Omental fat pad (tissue), 4 donors: ENCODE data around the gene BIRC6. TPM values are rescaled to one million over a fixed set of nuclear protein-coding genes. Genes with fewer than 3 reads are reported as not detected.
"Not testable (repeated sequence)": the region's sequence is repeated elsewhere in the genome, so short reads cannot be mapped to it uniquely, and the experiment has no call there.

Source experiments
- ATAC-seq: fragments of 150-250 bp; one replicate; pipeline ENCODE4 v1.9.1; 2016; ENCODE audit warnings: mild to moderate bottlenecking, moderate library complexity; ENCODE audit not compliant: low FRiP score
- DNase-seq: peaks from one replicate; pipeline ENCODE4 v3.0.0-alpha.2; 2019; ENCODE audit warnings: low spot score
- CTCF ChIP-seq, 3 donors: fragments of 450-650 bp; IDR thresholded peaks; one replicate each; pipeline ENCODE4 v1.5.1; 2016 to 2017; ENCODE audit warnings: antibody characterized with exemption in 3 of 3, mild to moderate bottlenecking in 3 of 3, moderate library complexity in 2 of 3
- total RNA-seq, 4 donors: library from RNA; depleted of rRNA; stranded (reverse); fragments of >200 nt; gene quantifications; one replicate each; pipeline ENCODE4 v1.1.0, GENCODE V29; 2016

The BIRC6 gene
- total RNA-seq, 4 donors from 2014 or later: 118 to 226 (median 151) TPM

- ATAC-seq (no peak), DNase-seq (no peak)
- no peak for TF ChIP-seq CTCF (IDR thresholded peaks at IDR 0.05)
Measured at GRCh38 chr2:32532961-32533360, 176.1 kb downstream of the BIRC6 start.

GRCh38 chr2:32534831-32535230, 178.0 kb downstream of the BIRC6 start:
- ATAC-seq: no peak
- TF ChIP-seq CTCF (IDR thresholded peaks at IDR 0.05): no peak
- no peak for DNase-seq

- ATAC-seq (no peak), DNase-seq (no peak)
- no peak for TF ChIP-seq CTCF (IDR thresholded peaks at IDR 0.05)
Measured at GRCh38 chr2:32538735-32539134, 181.9 kb downstream of the BIRC6 start.

- DNase-seq, ATAC-seq: not testable (repeated sequence)
Measured at GRCh38 chr2:32552483-32552882, 195.7 kb downstream of the BIRC6 start.

GRCh38 chr2:32553829-32554432, 197.1 kb downstream of the BIRC6 start:
- DNase-seq (no peak), ATAC-seq (peak; percentile 54)
- TF ChIP-seq CTCF (IDR thresholded peaks at IDR 0.05): no peak

GRCh38 chr2:32558492-32558891, 201.7 kb downstream of the BIRC6 start:
- no peak for TF ChIP-seq CTCF (IDR thresholded peaks at IDR 0.05)
- DNase-seq: no peak
- ATAC-seq: no peak

GRCh38 chr2:32559136-32559535, 202.3 kb downstream of the BIRC6 start:
- DNase-seq: no peak
- TF ChIP-seq CTCF (IDR thresholded peaks at IDR 0.05): no peak
- ATAC-seq: no peak
